OCI-LY1 (cell line): ENCODE results near the gene PSMD2.

ENCODE experiments used
- CTCF ChIP-seq: fragments of 200-600 bp; sonication (generic), shearing (Covaris generic); IDR thresholded peaks from 2 replicates; pipeline ENCODE4 v1.5.1; 2017; ENCODE audit warnings: mild to moderate bottlenecking, antibody characterized with exemption, low read length, moderate library complexity, mixed read lengths
- EZH2 ChIP-seq: fragments of 200-600 bp; sonication (generic), shearing (Covaris generic); IDR thresholded peaks from 2 replicates; pipeline ENCODE4 v1.8.0; 2017; ENCODE audit warnings: borderline replicate concordance, mixed run types, mild to moderate bottlenecking, antibody characterized with exemption, low read length, moderate library complexity, mixed read lengths

GRCh38 chr3:184314363-184314699, 15.3 kb downstream of the PSMD2 start, which contains the start of gene EIF4G1:
- TF ChIP-seq CTCF (no peak), EZH2 (no peak)
